RWPE2 (cell line): ENCODE data around the gene NTNG1.

Source experiments
- ATAC-seq: fragments of 200-7000 bp; cut with Tn5 transposase; 3 replicates; pipeline ENCODE4 v1.9.1; 2021; ENCODE audit warnings: low read depth
- DNase-seq: peaks from one replicate; pipeline ENCODE4 v3.0.0-alpha.2; 2020; ENCODE audit warnings: low spot score
- H3K27ac ChIP-seq: fragments of 450-650 bp; 2 replicates; pipeline ENCODE4 v1.5.1; 2017; ENCODE audit warnings: mild to moderate bottlenecking; ENCODE audit not compliant: poor library complexity, severe bottlenecking
- H3K27me3 ChIP-seq: fragments of 250-450 bp; sonication (Bioruptor Pico); 2 replicates; pipeline ENCODE4 v1.5.1; 2021; ENCODE audit warnings: mild to moderate bottlenecking, moderate library complexity; ENCODE audit not compliant: insufficient read depth, poor library complexity, severe bottlenecking
- H3K36me3 ChIP-seq: fragments of 250-450 bp; sonication (Bioruptor Pico); 2 replicates; pipeline ENCODE4 v1.5.1; 2020; ENCODE audit warnings: low read depth, mild to moderate bottlenecking, moderate library complexity
- H3K4me1 ChIP-seq: fragments of 250-450 bp; sonication (Bioruptor Pico); 2 replicates; pipeline ENCODE4 v1.5.1; 2021; ENCODE audit warnings: mild to moderate bottlenecking, moderate library complexity; ENCODE audit not compliant: insufficient read depth, poor library complexity, severe bottlenecking
- H3K4me3 ChIP-seq: fragments of 250-450 bp; sonication (Bioruptor Pico); 2 replicates; pipeline ENCODE4 v1.5.1; 2021; ENCODE audit warnings: mild to moderate bottlenecking, moderate library complexity; ENCODE audit not compliant: severe bottlenecking
- H3K9me3 ChIP-seq: fragments of 250-450 bp; sonication (Bioruptor Pico); 2 replicates; pipeline ENCODE4 v1.5.1; 2021; ENCODE audit warnings: mild to moderate bottlenecking, moderate library complexity; ENCODE audit not compliant: severe bottlenecking
- TF ChIP-seq, protein P1 (sequence below): fragments of 450-650 bp; IDR thresholded peaks from one replicate; pipeline ENCODE4 v1.5.1; 2017; ENCODE audit warnings: mild to moderate bottlenecking, moderate library complexity; ENCODE audit not compliant: poor library complexity, severe bottlenecking

The NTNG1 gene

GRCh38 chr1:107251083-107251482, 110.2 kb downstream of the NTNG1 start:
- no peak for ATAC-seq
- peaks cover 4% of the 10 kb centered on the region for H3K4me1 ChIP-seq
- no peak overlapping the region for H3K27ac ChIP-seq
- no peak overlapping the region for H3K4me3 ChIP-seq
- H3K9me3 ChIP-seq, result no peaks in the 10 kb centered on the region
- DNase-seq, result no peak
- no peaks in the 10 kb centered on the region for H3K36me3 ChIP-seq
- H3K27me3 ChIP-seq, result no peaks in the 10 kb centered on the region
- TF ChIP-seq, protein P1, sequence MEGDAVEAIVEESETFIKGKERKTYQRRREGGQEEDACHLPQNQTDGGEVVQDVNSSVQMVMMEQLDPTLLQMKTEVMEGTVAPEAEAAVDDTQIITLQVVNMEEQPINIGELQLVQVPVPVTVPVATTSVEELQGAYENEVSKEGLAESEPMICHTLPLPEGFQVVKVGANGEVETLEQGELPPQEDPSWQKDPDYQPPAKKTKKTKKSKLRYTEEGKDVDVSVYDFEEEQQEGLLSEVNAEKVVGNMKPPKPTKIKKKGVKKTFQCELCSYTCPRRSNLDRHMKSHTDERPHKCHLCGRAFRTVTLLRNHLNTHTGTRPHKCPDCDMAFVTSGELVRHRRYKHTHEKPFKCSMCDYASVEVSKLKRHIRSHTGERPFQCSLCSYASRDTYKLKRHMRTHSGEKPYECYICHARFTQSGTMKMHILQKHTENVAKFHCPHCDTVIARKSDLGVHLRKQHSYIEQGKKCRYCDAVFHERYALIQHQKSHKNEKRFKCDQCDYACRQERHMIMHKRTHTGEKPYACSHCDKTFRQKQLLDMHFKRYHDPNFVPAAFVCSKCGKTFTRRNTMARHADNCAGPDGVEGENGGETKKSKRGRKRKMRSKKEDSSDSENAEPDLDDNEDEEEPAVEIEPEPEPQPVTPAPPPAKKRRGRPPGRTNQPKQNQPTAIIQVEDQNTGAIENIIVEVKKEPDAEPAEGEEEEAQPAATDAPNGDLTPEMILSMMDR, result no peak

- no peak overlapping the region for H3K27ac ChIP-seq
- TF ChIP-seq, protein P1, result no peak
- no peaks in the 10 kb centered on the region for H3K27me3 ChIP-seq
- peaks cover 4% of the 10 kb centered on the region for H3K4me1 ChIP-seq
- no peak for ATAC-seq
- no peak overlapping the region for H3K4me3 ChIP-seq
- H3K36me3 ChIP-seq, result no peaks in the 10 kb centered on the region
- no peaks in the 10 kb centered on the region for H3K9me3 ChIP-seq
- no peak for DNase-seq
Observed at GRCh38 chr1:107251839-107252238, 111.0 kb downstream of the NTNG1 start.

DNA sequence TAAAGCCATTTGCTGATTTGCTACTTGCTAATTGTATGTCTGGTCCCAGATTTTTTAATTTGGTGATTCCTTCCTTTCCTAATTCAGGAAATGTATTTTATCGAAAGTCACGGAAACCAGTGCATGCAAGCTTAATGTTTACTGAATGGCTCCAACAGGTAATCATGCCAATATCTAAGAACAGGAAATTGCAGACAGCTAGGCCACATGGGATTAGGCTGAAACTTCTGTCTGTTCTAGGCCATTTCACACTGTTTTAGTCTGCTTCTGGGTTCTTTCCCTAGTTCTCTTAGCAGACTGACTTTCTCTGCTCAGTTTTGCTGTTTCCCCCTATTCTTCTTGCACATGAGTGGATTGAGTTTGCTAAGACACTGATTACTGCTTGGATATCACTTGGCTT, 111.4 kb downstream of the NTNG1 start:
- DNase-seq (no peak), ATAC-seq (no peak)
- Histone ChIP-seq H3K27ac (no peak overlapping the region), H3K9me3 (no peaks in the 10 kb centered on the region), H3K36me3 (no peaks in the 10 kb centered on the region), H3K27me3 (no peaks in the 10 kb centered on the region), H3K4me3 (no peak overlapping the region), H3K4me1 (peaks cover 4% of the 10 kb centered on the region)
- TF ChIP-seq, protein P1, result no peak

DNA sequence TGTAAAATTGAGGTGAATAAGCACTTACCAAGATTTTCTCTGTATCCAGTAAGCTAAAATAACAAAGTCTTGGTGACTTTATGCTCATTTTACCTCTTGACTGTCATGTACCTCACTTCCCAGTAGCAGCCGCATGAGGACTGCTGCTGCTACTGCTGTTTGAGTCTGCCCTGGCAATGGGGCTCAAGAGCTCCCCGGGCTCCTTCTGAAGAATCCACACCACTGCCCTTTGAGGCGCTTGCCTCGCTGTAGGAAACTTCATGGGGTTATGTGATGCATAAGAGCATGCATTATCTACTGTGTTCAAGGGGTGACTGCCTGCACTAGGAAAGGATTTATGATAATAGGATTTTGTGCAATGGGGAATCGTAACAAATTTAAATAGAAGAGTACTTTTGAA, 113.5 kb downstream of the NTNG1 start:
- ATAC-seq, result no peak
- H3K9me3 ChIP-seq, result no peaks in the 10 kb centered on the region
- H3K27ac ChIP-seq, result no peak overlapping the region
- H3K36me3 ChIP-seq, result no peaks in the 10 kb centered on the region
- H3K27me3 ChIP-seq, result no peaks in the 10 kb centered on the region
- DNase-seq, result no peak
- peaks cover 4% of the 10 kb centered on the region for H3K4me1 ChIP-seq
- no peak overlapping the region for H3K4me3 ChIP-seq
- TF ChIP-seq, protein P1, result no peak

- H3K4me3 ChIP-seq, result no peak overlapping the region
- TF ChIP-seq, protein P1, result no peak
- H3K4me1 ChIP-seq, result no peaks in the 10 kb centered on the region
- H3K36me3 ChIP-seq, result no peaks in the 10 kb centered on the region
- H3K27ac ChIP-seq, result no peak overlapping the region
- no peaks in the 10 kb centered on the region for H3K9me3 ChIP-seq
- DNase-seq (no peak), ATAC-seq (no peak)
- H3K27me3 ChIP-seq, result no peaks in the 10 kb centered on the region
Observed at GRCh38 chr1:107255469-107255868, 114.6 kb downstream of the NTNG1 start.
